Spleen (tissue), 11 donors: Measurements from ENCODE around the gene NDST3. TPM values are rescaled to one million over a fixed set of nuclear protein-coding genes. Genes with fewer than 3 reads are reported as not detected.
"Not testable (repeated sequence)": the region's sequence is repeated elsewhere in the genome, so short reads cannot be mapped to it uniquely, and the experiment has no call there.

ENCODE experiments used
- DNase-seq: peaks from one replicate; pipeline ENCODE4 v3.0.0-alpha.2; 2020
- H3K27ac ChIP-seq, 8 donors: fragments of 200-600 bp; sonication (generic) in 7 of 8; 1 replicate in 4 of 8; 2 replicates in 4 of 8; pipeline versions ENCODE4 v1.5.0 to v1.8.0; 2016 to 2021; ENCODE audit warnings: inconsistent platforms in 4 of 8, mild to moderate bottlenecking in 4 of 8, moderate library complexity in 1 of 8
- H3K27me3 ChIP-seq, 7 donors: fragments of 200-600 bp; sonication (generic) in 6 of 7; replicated peaks in 1 of 7; 1 replicate in 4 of 7; 2 replicates in 3 of 7; pipeline versions ENCODE4 v1.5.0 to v1.8.0; 2016 to 2021; ENCODE audit warnings: inconsistent platforms in 3 of 7, mild to moderate bottlenecking in 1 of 7
- H3K36me3 ChIP-seq, 6 donors: fragments of 200-600 bp; sonication (generic) in 5 of 6; 1 replicate in 4 of 6; 2 replicates in 2 of 6; pipeline versions ENCODE4 v1.5.0 to v1.8.0; 2016 to 2021; ENCODE audit warnings: inconsistent platforms in 2 of 6
- H3K4me1 ChIP-seq, 6 donors: fragments of 200-600 bp; sonication (generic) in 5 of 6; 1 replicate in 3 of 6; 2 replicates in 3 of 6; pipeline versions ENCODE4 v1.5.0 to v1.8.0; 2016 to 2021; ENCODE audit warnings: inconsistent platforms in 3 of 6
- H3K4me3 ChIP-seq, 8 donors: fragments of 200-600 bp; sonication (generic) in 7 of 8; 1 replicate in 4 of 8; 2 replicates in 4 of 8; pipeline versions ENCODE4 v1.5.0 to v1.8.0; 2016 to 2021; ENCODE audit warnings: inconsistent platforms in 4 of 8, mild to moderate bottlenecking in 4 of 8, moderate library complexity in 2 of 8
- H3K9me3 ChIP-seq, 8 donors: fragments of 200-600 bp; sonication (generic) in 7 of 8; 1 replicate in 4 of 8; 2 replicates in 4 of 8; pipeline versions ENCODE4 v1.5.0 to v1.8.0; 2016 to 2021; ENCODE audit warnings: inconsistent platforms in 4 of 8
- POLR2A ChIP-seq, 3 donors: fragments of 450-650 bp; IDR thresholded peaks; one replicate each; pipeline ENCODE4 v1.5.1; 2017; ENCODE audit warnings: antibody characterized with exemption in 3 of 3, mild to moderate bottlenecking in 1 of 3
- POLR2AphosphoS5 ChIP-seq, 3 donors: sonication (generic); formaldehyde crosslinking; IDR thresholded peaks; one replicate each; pipeline ENCODE4 v1.5.1; 2017; ENCODE audit warnings: antibody characterized with exemption in 3 of 3
- WGBS, 5 donors: extraction: QIAGEN DNeasy Blood & Tissue Kit in 3 of 5; methylation state at CpG; one replicate each; pipeline versions ENCODE4 v1.1.5 to v1.1.7; 2013 to 2018; 5-methylcytosine and 5-hydroxymethylcytosine counted together
- intact Hi-C: fragments of 100-400 bp; cut with DNase I; formaldehyde crosslinking; loops from one replicate; pipeline ENCODE4 v1.15.0; 2023; ENCODE audit warnings: low total_unique reads
- polyA plus RNA-seq, 3 donors: library from polyadenylated mRNA; stranded (reverse); fragments of 200-250 nt; gene quantifications; one replicate each; pipeline ENCODE4 v1.2.1, GENCODE V29; 2013
- total RNA-seq, 7 donors: library from RNA; depleted of rRNA in 3 of 7; stranded (reverse); fragments of >200 nt in 3 of 7; fragmentation: NEBNext Ultra II Directional in 4 of 7; extraction: Animal tissue kit (Norgen Biotek cat#: 25700) in 4 of 7; gene quantifications; one replicate each; pipeline versions ENCODE4 v1.1.0 to v1.2.1, GENCODE V29; 2016 to 2021
- TF ChIP-seq, protein P1 (sequence below), 11 experiments: fragments of 200-600 bp in 7 of 11; fragments of 450-650 bp in 4 of 11; sonication (generic) in 4 of 11; IDR thresholded peaks in 8 of 11; conservative IDR thresholded peaks in 3 of 11; 1 replicate in 7 of 11; 2 replicates in 4 of 11; pipeline versions ENCODE4 v1.4.0 to v1.8.0; 2016 to 2021; ENCODE audit warnings: antibody characterized with exemption in 11 of 11, inconsistent platforms in 4 of 11, mild to moderate bottlenecking in 1 of 11
- donor health status: healthy with polysubstance abuse.
- donor health status: DM: no; HTN: no; CAD: no; lungs with moderate emphysema.
- donor health status: DM: no; HTN: no; CAD: no.
- donor health status: Bipolar disorder and iron deficiency.
- donor health status: healthy.
- donor health status: DM: no; HTN: no; CAD: no.
- donor health status: DM: yes; HTN: yes; CAD: no.

The NDST3 gene
- total and polyA plus RNA-seq, 10 donors: 0.24 to 21.9 (median 5.7) TPM

DNA sequence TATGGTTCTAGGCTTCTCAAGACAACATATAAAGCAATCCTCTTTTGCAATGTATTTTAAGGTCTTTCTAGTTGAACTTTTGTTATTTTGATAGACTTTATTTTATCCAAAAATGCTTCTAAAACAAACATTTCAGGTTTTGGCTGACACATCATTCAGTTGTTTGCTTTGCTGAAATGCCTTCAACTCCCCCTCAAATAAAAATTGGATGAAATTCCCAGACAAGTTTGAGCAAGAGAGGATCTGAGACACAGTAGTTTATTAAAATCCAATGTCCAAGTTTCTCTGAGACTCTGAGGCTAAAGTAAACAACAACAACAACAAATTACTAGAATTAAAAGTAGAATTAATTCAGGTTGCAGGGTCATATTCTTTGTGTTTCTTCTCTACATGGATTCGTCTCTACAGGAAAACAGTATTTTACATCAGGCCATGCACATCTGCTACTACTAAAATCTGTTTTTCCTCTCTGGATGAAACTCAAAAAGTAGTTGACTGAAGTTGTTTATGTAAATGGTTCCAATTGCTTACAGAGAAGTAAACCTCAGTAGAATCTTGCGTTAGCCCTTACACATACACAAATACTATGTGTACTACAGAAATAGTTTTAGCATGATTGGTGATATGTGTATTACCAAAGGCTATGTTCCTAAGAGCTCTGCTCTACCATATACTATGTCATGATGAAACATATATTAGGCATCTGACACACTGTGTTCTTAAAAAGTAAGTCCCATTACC, 253.6 kb downstream of the NDST3 start:
- Histone ChIP-seq H3K27me3 (no peaks in the 10 kb centered on the region), H3K9me3 (no peaks in the 10 kb centered on the region), H3K27ac (no peak overlapping the region), H3K4me3 (no peak overlapping the region), H3K36me3 (peaks cover 0 to 4% (median 0%) of the 10 kb centered on the region in 6 donors), H3K4me1 (peaks cover 0 to 6% (median under 1%) of the 10 kb centered on the region in 6 donors)
- no peak for DNase-seq
- intact Hi-C loops: no loop called here
- 77 to 91% (median 84%) methylated on average over 2 of the region's 2 CpGs for WGBS, 5 donors
- no peak for TF ChIP-seq POLR2A (IDR thresholded peaks at IDR 0.05)
- no peak for TF ChIP-seq POLR2AphosphoS5 (IDR thresholded peaks at IDR 0.05)
- TF ChIP-seq, protein P1, sequence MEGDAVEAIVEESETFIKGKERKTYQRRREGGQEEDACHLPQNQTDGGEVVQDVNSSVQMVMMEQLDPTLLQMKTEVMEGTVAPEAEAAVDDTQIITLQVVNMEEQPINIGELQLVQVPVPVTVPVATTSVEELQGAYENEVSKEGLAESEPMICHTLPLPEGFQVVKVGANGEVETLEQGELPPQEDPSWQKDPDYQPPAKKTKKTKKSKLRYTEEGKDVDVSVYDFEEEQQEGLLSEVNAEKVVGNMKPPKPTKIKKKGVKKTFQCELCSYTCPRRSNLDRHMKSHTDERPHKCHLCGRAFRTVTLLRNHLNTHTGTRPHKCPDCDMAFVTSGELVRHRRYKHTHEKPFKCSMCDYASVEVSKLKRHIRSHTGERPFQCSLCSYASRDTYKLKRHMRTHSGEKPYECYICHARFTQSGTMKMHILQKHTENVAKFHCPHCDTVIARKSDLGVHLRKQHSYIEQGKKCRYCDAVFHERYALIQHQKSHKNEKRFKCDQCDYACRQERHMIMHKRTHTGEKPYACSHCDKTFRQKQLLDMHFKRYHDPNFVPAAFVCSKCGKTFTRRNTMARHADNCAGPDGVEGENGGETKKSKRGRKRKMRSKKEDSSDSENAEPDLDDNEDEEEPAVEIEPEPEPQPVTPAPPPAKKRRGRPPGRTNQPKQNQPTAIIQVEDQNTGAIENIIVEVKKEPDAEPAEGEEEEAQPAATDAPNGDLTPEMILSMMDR (IDR thresholded peaks at IDR 0.05 in 8 of 11, conservative IDR thresholded peaks at IDR 0.05 in 3 of 11): no peak

DNA sequence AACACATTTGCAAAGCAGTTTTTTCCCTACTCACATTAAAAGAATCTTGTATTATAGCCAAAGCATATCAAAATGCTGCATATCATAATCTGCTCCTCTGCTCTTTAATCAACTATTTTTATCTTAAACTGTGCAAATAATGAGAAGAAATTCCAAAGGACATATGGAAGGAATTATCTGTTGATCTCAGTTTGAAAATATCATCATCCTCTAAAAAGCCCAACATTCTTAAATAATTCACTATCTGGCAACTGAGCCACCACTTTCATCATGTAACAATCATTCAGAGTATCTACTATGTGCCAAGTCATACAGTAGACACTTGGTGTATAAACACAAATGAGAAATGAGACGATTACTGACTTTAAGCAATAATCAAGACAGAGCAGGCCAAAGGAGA, 255.5 kb downstream of the NDST3 start:
- no peaks in the 10 kb centered on the region for H3K36me3 ChIP-seq
- H3K4me1 ChIP-seq: no peaks in the 10 kb centered on the region
- DNase-seq: no peak
- no peaks in the 10 kb centered on the region for H3K27me3 ChIP-seq
- 82 to 96% (median 88%) methylated on average over 1 of the region's 1 CpG for WGBS, 5 donors
- no peak overlapping the region for H3K27ac ChIP-seq
- H3K9me3 ChIP-seq: no peaks in the 10 kb centered on the region
- intact Hi-C loops: no loop called here
- TF ChIP-seq, protein P1 (IDR thresholded peaks at IDR 0.05 in 8 of 11, conservative IDR thresholded peaks at IDR 0.05 in 3 of 11): no peak
- TF ChIP-seq POLR2A (IDR thresholded peaks at IDR 0.05) (no peak), POLR2AphosphoS5 (IDR thresholded peaks at IDR 0.05) (no peak)
- no peak overlapping the region for H3K4me3 ChIP-seq

DNA sequence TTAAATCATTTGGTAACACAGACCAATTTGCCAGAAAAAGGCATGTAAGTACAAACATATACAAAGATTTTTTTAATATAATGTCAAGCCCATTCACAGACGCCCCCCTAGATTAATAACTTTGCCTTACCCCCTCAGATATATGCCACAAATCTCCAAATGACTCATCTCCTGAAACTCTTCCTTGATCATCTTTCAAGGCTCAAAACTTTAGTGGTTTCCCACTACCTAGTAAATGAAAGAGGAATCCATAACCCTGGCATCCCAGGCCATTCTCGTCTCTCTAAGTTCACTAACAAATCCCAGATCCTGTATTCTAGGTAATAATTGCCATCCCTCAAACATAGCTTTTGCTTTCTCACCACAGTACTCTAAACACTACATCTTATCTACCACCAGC, 256.7 kb downstream of the NDST3 start:
- Histone ChIP-seq H3K27me3 (no peaks in the 10 kb centered on the region), H3K36me3 (no peaks in the 10 kb centered on the region), H3K27ac (no peak overlapping the region), H3K4me1 (no peaks in the 10 kb centered on the region), H3K4me3 (no peak overlapping the region), H3K9me3 (no peaks in the 10 kb centered on the region)
- TF ChIP-seq POLR2A (IDR thresholded peaks at IDR 0.05) (no peak), POLR2AphosphoS5 (IDR thresholded peaks at IDR 0.05) (no peak)
- TF ChIP-seq, protein P1 (IDR thresholded peaks at IDR 0.05 in 8 of 11, conservative IDR thresholded peaks at IDR 0.05 in 3 of 11): no peak
- no peak for DNase-seq
- intact Hi-C loops: no loop called here
- 73 to 83% (median 80%) methylated on average over 2 of the region's 2 CpGs for WGBS, 5 donors

DNA sequence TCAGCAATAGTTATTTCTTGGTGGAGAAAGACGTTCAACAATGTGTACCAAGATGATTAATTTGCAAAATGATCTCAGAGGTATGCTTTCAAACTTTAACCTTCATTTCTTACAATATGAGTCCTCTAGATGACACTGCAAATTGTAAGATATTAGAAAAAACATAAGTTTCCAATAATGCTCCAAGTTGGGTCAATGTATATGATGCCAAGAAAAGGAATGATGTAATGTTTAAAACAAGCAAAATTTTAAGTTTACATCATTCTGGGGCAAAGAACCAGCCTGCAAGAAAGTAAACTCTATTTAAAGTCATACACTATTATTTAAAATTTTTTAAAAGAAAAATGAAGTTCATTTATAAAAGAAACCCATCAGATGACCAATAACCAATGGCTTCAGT, 262.4 kb downstream of the NDST3 start:
- no peaks in the 10 kb centered on the region for H3K9me3 ChIP-seq
- 67 to 85% (median 79%) methylated on average over 1 of the region's 1 CpG for WGBS, 5 donors
- no peak overlapping the region for H3K27ac ChIP-seq
- H3K4me1 ChIP-seq: no peaks in the 10 kb centered on the region
- no peaks in the 10 kb centered on the region for H3K27me3 ChIP-seq
- no peak for DNase-seq
- H3K4me3 ChIP-seq: no peak overlapping the region
- TF ChIP-seq POLR2AphosphoS5 (IDR thresholded peaks at IDR 0.05): no peak
- TF ChIP-seq, protein P1 (IDR thresholded peaks at IDR 0.05 in 8 of 11, conservative IDR thresholded peaks at IDR 0.05 in 3 of 11): no peak
- TF ChIP-seq POLR2A (IDR thresholded peaks at IDR 0.05): no peak
- no peaks in the 10 kb centered on the region for H3K36me3 ChIP-seq
- intact Hi-C loops: no loop called here

DNA sequence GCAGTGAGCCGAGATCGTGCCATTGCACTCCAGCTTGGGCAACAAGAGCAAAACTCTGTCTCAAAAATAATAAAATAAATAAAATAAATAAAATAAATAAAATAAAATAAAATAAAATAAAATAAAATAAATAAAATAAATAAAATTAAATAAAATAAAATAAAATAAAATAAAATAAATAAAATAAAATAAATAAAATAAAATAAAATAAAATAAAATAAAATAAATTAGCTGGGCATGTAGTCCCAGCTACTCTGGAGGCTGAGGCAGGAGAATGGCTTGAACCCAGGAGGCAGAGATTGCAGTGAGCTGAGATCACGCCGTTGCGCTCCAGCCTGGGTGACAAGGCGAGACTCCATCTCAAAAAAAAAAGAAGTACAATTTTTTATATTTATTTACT, 265.3 kb downstream of the NDST3 start:
- H3K27ac ChIP-seq, H3K4me1 ChIP-seq, H3K27me3 ChIP-seq, H3K9me3 ChIP-seq, H3K36me3 ChIP-seq, intact Hi-C loops, DNase-seq, H3K4me3 ChIP-seq: not testable (repeated sequence)
- WGBS, 5 donors: 94 to 100% (median 96%) methylated on average over 6 of the region's 6 CpGs
